Measurements from ENCODE around the gene CRELD1.

The CRELD1 gene

DNA sequence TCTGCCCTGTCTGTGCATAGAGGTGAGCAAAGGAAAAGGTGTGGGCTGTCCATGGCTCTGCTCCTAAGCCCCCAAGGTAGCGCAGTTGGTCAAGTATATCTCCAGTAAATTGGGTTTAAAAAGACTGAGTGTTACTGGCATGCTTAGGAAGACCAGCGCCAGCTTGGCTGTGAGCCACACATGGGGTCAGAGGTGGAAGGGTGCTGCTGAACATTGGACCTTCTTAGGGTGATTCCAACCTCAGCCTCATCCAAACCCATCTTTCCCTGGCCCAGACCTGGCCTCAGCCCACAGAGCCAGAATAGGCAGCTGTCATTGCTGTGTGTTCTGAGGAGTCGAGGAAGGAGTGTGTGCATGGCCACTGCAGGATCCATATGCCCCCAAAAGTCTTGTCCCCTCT, 25.3 kb upstream of the CRELD1 start:
- TF ChIP-seq, protein P1, sequence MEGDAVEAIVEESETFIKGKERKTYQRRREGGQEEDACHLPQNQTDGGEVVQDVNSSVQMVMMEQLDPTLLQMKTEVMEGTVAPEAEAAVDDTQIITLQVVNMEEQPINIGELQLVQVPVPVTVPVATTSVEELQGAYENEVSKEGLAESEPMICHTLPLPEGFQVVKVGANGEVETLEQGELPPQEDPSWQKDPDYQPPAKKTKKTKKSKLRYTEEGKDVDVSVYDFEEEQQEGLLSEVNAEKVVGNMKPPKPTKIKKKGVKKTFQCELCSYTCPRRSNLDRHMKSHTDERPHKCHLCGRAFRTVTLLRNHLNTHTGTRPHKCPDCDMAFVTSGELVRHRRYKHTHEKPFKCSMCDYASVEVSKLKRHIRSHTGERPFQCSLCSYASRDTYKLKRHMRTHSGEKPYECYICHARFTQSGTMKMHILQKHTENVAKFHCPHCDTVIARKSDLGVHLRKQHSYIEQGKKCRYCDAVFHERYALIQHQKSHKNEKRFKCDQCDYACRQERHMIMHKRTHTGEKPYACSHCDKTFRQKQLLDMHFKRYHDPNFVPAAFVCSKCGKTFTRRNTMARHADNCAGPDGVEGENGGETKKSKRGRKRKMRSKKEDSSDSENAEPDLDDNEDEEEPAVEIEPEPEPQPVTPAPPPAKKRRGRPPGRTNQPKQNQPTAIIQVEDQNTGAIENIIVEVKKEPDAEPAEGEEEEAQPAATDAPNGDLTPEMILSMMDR (IDR thresholded peaks at IDR 0.05; ENCODE audit: low read length, missing control alignments) = no peak
- H3K4me3 ChIP-seq (replicated peaks; ENCODE audit: low read depth, low read length) = no peak overlapping the region
- no peak for DNase-seq (ENCODE audit: low read depth)

DNA sequence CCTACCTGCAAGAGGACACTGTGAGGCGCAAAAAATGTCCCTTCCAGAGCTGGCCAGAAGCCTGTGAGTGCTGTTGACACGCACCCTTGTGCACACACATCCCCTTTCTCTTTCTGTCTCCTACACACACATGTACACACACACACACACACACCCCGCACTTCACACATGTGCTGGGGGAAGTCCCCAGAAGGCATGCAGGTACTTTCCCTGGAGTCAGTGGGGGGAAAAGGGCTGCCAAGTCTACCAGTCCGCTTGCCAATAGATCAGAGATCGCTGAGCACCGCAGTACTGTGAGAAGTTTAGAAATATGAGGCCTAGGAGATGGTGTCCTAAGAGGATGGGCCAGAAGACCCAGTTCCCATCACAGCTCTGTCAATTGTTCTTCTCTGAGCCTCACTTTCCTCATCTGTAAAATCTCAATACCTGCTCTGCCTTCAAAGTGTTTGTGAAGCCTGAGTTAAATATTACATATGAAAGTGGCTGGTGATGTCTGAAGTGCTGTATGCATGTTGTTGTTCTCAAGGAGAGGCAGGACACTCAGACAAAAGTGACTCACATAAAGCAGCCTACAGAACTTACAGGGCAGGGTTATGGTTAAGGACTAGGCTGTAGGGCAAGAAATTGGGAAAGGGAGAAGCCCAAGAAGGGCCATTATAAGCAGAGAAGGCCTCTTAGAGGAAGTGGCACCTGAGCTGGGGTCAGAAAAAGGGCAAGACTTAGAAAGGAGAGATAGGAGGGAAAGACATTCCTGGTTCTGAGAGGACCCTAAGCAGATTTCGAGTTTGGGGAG, 24.2 kb upstream of the CRELD1 start:
- H3K4me3 ChIP-seq (replicated peaks; ENCODE audit: low read depth, low read length) = no peak overlapping the region
- no peak for DNase-seq (ENCODE audit: low read depth)
- TF ChIP-seq, protein P1 (IDR thresholded peaks at IDR 0.05; ENCODE audit: low read length, missing control alignments) = no peak

DNA sequence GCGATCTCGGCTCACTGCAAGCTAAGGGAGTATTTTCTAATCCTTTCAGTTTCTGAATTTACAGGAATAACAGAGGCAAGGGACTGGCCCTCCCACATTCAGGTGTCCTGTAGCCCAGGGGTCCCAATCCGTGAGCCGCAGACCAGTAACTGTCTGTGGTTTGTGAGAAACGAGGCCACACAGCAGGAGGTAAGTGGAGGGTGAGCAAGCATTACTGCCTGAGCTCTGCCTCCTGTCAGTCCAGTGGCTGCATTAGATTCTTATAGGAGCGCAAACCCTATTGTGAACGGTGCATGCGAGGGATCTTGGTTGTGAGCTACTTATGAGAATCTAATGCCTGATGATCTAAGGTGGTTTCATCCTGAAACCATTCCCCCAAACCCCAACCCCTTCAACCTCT, 21.8 kb upstream of the CRELD1 start:
- DNase-seq (ENCODE audit: low read depth) = no peak
- TF ChIP-seq, protein P1 (IDR thresholded peaks at IDR 0.05; ENCODE audit: low read length, missing control alignments) = no peak
- H3K4me3 ChIP-seq (replicated peaks; ENCODE audit: low read depth, low read length) = no peak overlapping the region

DNA sequence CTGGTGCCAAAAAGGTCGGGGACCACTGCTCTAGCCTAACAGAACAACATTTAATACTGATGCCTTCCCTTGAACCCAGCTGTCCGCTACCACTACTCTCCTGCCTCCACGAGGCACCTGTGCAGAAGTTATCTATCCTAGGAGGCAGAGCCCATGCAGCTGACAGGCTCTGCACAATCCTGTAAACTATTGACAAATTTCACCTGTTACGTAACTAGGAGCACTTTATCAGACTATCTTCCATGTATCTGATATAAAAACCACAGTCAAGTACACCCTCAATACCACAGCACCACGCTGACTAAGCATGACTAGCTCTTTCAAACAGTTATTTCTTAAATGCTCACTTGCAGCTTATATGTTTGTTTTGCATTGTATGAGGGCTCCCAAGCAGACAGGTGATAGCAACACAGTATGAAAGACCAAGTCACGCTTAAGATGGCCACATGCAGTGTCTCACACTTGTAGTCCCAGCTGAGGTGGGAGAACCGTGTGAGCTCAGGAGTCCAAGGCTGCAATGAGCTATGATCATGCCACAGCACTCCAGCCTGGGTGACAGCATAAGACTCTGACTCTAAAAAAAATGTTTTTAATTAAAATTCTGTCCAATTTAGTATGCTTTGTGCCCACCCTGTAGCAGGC, 21.2 kb upstream of the CRELD1 start:
- TF ChIP-seq, protein P1 (IDR thresholded peaks at IDR 0.05; ENCODE audit: low read length, missing control alignments) = no peak
- peak; percentile 53 for DNase-seq (ENCODE audit: low read depth)
- no peak overlapping the region for H3K4me3 ChIP-seq (replicated peaks; ENCODE audit: low read depth, low read length)

DNA sequence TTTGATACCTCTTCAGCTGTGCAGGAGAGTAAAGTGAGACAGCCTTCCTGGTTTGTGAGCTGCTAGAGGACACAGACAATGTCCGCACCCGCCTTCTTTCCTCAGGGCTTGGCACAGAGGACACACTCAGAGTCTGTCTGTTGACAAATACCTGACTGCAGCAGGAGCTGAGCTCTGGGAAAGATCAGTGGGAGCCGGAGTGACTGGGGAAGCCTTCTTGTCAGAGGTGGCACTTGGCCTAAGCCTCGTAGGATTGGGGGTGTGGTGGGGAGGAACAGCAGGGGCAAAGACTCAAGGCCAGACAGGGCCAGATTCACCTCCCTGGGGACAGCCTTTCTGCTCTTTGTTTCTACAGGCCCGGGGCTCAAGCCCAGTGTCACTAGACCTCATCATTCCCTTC, 20.0 kb upstream of the CRELD1 start:
- no peak for DNase-seq (ENCODE audit: low read depth)
- H3K4me3 ChIP-seq (replicated peaks; ENCODE audit: low read depth, low read length) = no peak overlapping the region
- TF ChIP-seq, protein P1 (IDR thresholded peaks at IDR 0.05; ENCODE audit: low read length, missing control alignments) = no peak

DNA sequence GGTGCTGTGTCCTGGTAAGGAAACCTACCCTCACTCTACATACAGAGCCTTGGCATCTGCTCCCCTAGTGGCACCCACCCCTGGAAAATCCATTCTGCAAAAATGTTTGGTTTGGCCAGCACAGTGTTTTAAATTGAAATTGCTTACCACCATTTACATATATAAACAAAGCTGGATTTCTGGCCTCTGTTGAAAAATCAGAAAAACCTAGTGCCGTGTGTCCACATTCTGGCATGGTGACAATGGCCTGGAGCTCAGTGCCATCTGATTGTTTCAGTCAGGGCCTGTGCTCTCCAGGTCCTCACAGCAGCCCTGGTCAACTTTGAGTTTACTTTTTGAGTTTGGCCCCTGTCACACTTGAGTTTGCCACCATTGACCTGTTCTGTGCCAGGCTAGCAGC, 19.6 kb upstream of the CRELD1 start:
- DNase-seq (ENCODE audit: low read depth) = no peak
- no peak overlapping the region for H3K4me3 ChIP-seq (replicated peaks; ENCODE audit: low read depth, low read length)
- TF ChIP-seq, protein P1 (IDR thresholded peaks at IDR 0.05; ENCODE audit: low read length, missing control alignments) = no peak

All from fibroblast of pulmonary artery (primary cell).